Measurements from ENCODE around the gene IGFBP3. TPM values are rescaled to one million over a fixed set of nuclear protein-coding genes. Genes with fewer than 3 reads are reported as not detected.

The IGFBP3 gene
- total and polyA plus RNA-seq, 4 donors = 87.0 to 244 (median 182) TPM

DNA sequence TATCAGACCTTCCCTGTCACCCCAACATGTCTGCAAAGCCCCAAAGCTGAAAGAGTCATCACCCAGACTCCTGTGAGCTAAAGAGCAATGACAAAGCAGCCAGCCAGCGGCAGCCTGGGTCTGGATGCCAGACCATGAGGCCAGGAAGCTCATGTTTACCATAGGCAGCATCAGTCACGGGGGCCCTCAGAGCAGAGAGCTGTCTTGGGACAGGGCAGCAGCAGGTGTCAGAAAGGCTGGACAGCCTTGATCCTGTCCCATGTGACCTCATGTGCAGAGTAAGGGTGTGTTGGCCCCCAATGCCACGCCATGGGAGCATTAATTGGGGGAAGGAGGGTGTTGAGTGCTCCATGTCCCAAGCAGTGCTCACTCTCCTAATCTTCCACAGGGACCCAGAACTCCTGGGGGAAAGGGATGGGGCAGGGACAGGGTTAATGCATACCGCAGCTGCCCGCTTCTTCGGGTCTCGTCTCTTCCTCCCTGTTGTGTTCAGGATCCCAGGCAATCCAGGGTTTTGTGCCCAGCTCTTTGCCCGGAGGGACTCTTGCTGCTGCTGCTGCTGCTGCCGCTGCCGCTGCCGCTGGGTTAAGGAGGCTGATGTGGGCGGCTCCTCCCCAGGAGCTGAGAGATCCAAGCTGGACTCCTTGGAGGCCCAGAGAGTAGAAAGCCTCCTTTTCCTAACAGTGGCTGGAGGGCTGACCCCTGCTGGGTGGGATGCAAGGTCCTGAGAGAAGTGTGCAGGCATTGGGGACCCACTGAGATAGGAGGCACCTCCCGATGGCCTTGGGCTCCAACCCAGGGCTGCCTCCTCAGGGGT is 55.3 kb downstream of the IGFBP3 start:
- no peaks in the 10 kb centered on the region for H3K27me3 ChIP-seq (ENCODE audit: control insufficient read depth in 4 of 4, insufficient read depth in 4 of 4, low read length in 3 of 4)
- H3K36me3 ChIP-seq (ENCODE audit: control insufficient read depth in 4 of 4, insufficient read depth in 3 of 4, low read depth in 1 of 4, low read length in 3 of 4) = no peaks in the 10 kb centered on the region
- no peak overlapping the region for H3K9ac ChIP-seq (ENCODE audit: low read depth in 1 of 2, low read length in 2 of 2)
- no peak overlapping the region for H3K4me3 ChIP-seq (ENCODE audit: low read depth in 1 of 3, low read length in 3 of 3)
- H3K9me3 ChIP-seq (ENCODE audit: control insufficient read depth in 4 of 4, low read length in 3 of 4) = peaks cover 0 to 3% (median 0%) of the 10 kb centered on the region in 4 donors
- TF ChIP-seq HNF4A (conservative IDR thresholded peaks at IDR 0.05) (no peak), FOXA2 (IDR thresholded peaks at IDR 0.05) (no peak), RAD21 (IDR thresholded peaks at IDR 0.05) (no peak), YY1 (IDR thresholded peaks at IDR 0.05) (no peak), RXRA (IDR thresholded peaks at IDR 0.05) (no peak), REST (IDR thresholded peaks at IDR 0.05) (no peak), HNF4G (IDR thresholded peaks at IDR 0.05) (no peak)
- TF ChIP-seq, protein P1, sequence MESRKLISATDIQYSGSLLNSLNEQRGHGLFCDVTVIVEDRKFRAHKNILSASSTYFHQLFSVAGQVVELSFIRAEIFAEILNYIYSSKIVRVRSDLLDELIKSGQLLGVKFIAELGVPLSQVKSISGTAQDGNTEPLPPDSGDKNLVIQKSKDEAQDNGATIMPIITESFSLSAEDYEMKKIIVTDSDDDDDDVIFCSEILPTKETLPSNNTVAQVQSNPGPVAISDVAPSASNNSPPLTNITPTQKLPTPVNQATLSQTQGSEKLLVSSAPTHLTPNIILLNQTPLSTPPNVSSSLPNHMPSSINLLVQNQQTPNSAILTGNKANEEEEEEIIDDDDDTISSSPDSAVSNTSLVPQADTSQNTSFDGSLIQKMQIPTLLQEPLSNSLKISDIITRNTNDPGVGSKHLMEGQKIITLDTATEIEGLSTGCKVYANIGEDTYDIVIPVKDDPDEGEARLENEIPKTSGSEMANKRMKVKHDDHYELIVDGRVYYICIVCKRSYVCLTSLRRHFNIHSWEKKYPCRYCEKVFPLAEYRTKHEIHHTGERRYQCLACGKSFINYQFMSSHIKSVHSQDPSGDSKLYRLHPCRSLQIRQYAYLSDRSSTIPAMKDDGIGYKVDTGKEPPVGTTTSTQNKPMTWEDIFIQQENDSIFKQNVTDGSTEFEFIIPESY (IDR thresholded peaks at IDR 0.05) = no peak
- TF ChIP-seq, protein P2, sequence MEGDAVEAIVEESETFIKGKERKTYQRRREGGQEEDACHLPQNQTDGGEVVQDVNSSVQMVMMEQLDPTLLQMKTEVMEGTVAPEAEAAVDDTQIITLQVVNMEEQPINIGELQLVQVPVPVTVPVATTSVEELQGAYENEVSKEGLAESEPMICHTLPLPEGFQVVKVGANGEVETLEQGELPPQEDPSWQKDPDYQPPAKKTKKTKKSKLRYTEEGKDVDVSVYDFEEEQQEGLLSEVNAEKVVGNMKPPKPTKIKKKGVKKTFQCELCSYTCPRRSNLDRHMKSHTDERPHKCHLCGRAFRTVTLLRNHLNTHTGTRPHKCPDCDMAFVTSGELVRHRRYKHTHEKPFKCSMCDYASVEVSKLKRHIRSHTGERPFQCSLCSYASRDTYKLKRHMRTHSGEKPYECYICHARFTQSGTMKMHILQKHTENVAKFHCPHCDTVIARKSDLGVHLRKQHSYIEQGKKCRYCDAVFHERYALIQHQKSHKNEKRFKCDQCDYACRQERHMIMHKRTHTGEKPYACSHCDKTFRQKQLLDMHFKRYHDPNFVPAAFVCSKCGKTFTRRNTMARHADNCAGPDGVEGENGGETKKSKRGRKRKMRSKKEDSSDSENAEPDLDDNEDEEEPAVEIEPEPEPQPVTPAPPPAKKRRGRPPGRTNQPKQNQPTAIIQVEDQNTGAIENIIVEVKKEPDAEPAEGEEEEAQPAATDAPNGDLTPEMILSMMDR (IDR thresholded peaks at IDR 0.05; ENCODE audit: low read depth, low read length, missing input control) = no peak
- TF ChIP-seq, protein P3, sequence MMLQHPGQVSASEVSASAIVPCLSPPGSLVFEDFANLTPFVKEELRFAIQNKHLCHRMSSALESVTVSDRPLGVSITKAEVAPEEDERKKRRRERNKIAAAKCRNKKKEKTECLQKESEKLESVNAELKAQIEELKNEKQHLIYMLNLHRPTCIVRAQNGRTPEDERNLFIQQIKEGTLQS (IDR thresholded peaks at IDR 0.05) = no peak
- DNase-seq (ENCODE audit: low spot score) = no peak
- no peaks in the 10 kb centered on the region for H3K4me1 ChIP-seq (ENCODE audit: control insufficient read depth in 4 of 4, insufficient read depth in 4 of 4, low read length in 3 of 4)
- WGBS = 78% methylated on average over 13 of the region's 13 CpGs
- no peak overlapping the region for H3K27ac ChIP-seq (ENCODE audit: low read depth in 1 of 2, low read length in 2 of 2)

DNA sequence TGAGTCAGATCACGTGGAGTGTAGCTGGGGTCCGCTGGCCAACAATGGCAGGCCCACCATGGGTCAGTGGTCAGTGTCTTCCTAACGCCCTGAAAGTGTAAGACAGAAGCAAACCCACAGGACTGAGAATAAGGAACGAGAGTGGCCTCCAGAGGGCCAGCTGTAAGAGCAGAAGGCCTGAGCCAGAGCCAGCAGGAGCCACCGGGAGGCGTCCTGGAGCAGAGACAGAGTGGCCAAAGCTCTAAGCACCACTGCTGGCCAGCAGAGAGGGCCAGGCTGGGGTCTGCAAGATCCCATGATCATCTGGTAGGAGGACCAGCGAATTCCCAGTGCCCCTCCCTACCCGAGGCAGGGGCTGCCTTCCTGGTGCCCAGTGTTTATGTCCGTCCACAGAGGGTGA is 57.4 kb downstream of the IGFBP3 start:
- no peaks in the 10 kb centered on the region for H3K27me3 ChIP-seq (ENCODE audit: control insufficient read depth in 4 of 4, insufficient read depth in 4 of 4, low read length in 3 of 4)
- DNase-seq (ENCODE audit: low spot score) = no peak
- H3K9me3 ChIP-seq (ENCODE audit: control insufficient read depth in 4 of 4, low read length in 3 of 4) = peaks cover 0 to 3% (median 0%) of the 10 kb centered on the region in 4 donors
- 87% methylated on average over 9 of the region's 9 CpGs for WGBS
- no peaks in the 10 kb centered on the region for H3K36me3 ChIP-seq (ENCODE audit: control insufficient read depth in 4 of 4, insufficient read depth in 3 of 4, low read depth in 1 of 4, low read length in 3 of 4)
- H3K27ac ChIP-seq (ENCODE audit: low read depth in 1 of 2, low read length in 2 of 2) = no peak overlapping the region
- no peak overlapping the region for H3K9ac ChIP-seq (ENCODE audit: low read depth in 1 of 2, low read length in 2 of 2)
- no peaks in the 10 kb centered on the region for H3K4me1 ChIP-seq (ENCODE audit: control insufficient read depth in 4 of 4, insufficient read depth in 4 of 4, low read length in 3 of 4)
- TF ChIP-seq HNF4G (IDR thresholded peaks at IDR 0.05) (no peak), RXRA (IDR thresholded peaks at IDR 0.05) (no peak), FOXA2 (IDR thresholded peaks at IDR 0.05) (no peak), FOXA1 (IDR thresholded peaks at IDR 0.05) (no peak), JUND (IDR thresholded peaks at IDR 0.05) (no peak), GABPA (IDR thresholded peaks at IDR 0.05 in 1 of 2, conservative IDR thresholded peaks at IDR 0.05 in 1 of 2) (no peak), YY1 (IDR thresholded peaks at IDR 0.05) (no peak), NR2F2 (IDR thresholded peaks at IDR 0.05) (no peak), TAF1 (conservative IDR thresholded peaks at IDR 0.05) (no peak), EGR1 (IDR thresholded peaks at IDR 0.05; ENCODE audit: low read depth in 2 of 2) (no peak)
- TF ChIP-seq, protein P3 (IDR thresholded peaks at IDR 0.05) = no peak
- no peak overlapping the region for H3K4me3 ChIP-seq (ENCODE audit: low read depth in 1 of 3, low read length in 3 of 3)

All from liver (tissue), 9 donors.